ENCODE results near the gene UBE2E3. TPM values are rescaled to one million over a fixed set of nuclear protein-coding genes. Genes with fewer than 3 reads are reported as not detected.

UBE2E3 gene
- total RNA-seq, 4 donors from 2014 or later, result 55.5 to 131 (median 99.0) TPM

DNA sequence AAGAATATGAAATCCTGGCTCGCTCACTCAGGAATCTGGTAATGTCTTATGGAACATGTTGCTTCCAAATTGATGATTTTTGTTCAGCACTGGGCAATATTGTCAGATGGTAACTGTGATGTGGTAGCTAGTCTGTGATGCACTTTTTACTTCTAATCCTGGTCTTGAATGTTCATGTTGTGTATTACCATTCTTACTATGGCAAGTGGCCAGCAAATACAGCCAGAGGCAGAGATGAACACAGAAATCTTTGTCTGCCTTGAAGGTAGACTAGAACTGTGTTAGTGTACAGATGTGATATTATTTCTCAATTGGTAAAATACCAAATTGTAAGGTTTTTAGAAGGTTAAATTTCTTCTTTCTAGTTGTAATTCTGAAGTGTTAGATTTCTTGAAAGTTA is 83.3 kb downstream of the UBE2E3 start:
- DNase-seq (ENCODE audit: low spot score in 2 of 2), result no peak
- no peak overlapping the region for H3K27ac ChIP-seq
- WGBS, 2 donors, result 41 to 54% methylated on average over 1 of the region's 1 CpG
- H3K4me3 ChIP-seq, result no peak overlapping the region
- no peaks in the 10 kb centered on the region for H3K4me1 ChIP-seq
- no peaks in the 10 kb centered on the region for H3K9me3 ChIP-seq
- no peaks in the 10 kb centered on the region for H3K36me3 ChIP-seq
- no peaks in the 10 kb centered on the region for H3K27me3 ChIP-seq
- TF ChIP-seq, protein P1, sequence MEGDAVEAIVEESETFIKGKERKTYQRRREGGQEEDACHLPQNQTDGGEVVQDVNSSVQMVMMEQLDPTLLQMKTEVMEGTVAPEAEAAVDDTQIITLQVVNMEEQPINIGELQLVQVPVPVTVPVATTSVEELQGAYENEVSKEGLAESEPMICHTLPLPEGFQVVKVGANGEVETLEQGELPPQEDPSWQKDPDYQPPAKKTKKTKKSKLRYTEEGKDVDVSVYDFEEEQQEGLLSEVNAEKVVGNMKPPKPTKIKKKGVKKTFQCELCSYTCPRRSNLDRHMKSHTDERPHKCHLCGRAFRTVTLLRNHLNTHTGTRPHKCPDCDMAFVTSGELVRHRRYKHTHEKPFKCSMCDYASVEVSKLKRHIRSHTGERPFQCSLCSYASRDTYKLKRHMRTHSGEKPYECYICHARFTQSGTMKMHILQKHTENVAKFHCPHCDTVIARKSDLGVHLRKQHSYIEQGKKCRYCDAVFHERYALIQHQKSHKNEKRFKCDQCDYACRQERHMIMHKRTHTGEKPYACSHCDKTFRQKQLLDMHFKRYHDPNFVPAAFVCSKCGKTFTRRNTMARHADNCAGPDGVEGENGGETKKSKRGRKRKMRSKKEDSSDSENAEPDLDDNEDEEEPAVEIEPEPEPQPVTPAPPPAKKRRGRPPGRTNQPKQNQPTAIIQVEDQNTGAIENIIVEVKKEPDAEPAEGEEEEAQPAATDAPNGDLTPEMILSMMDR (IDR thresholded peaks at IDR 0.05), result no peak
- no peak for TF ChIP-seq EP300 (IDR thresholded peaks at IDR 0.05)
- no peak for TF ChIP-seq POLR2A (IDR thresholded peaks at IDR 0.05)

GRCh38 chr2:181065458-181065857 is 85.1 kb downstream of the UBE2E3 start:
- Histone ChIP-seq H3K9me3 (no peaks in the 10 kb centered on the region), H3K4me1 (no peaks in the 10 kb centered on the region), H3K27ac (no peak overlapping the region), H3K27me3 (no peaks in the 10 kb centered on the region), H3K36me3 (no peaks in the 10 kb centered on the region), H3K4me3 (no peak overlapping the region)
- TF ChIP-seq POLR2A (IDR thresholded peaks at IDR 0.05), result no peak
- TF ChIP-seq, protein P1 (IDR thresholded peaks at IDR 0.05), result no peak
- no peak for TF ChIP-seq EP300 (IDR thresholded peaks at IDR 0.05)
- no peak for DNase-seq (ENCODE audit: low spot score in 2 of 2)

DNA sequence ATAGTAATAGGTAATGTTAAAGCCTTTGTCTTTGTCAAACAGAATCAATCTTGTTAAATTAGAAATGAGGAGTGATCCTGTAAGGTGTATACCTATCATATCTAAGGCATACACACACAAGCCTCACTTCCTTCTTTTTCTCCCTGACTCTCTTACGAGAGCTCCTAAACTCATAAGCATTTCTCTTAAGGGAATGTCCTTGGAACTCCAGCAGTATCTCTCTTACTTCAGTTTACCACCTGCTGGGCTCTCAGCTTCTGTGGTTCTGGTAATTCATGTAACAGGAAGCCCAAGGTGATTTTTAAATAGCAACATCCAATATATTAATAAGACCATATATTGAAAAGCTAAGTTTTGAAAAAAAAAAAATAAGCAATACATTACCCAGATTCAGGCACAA is 85.9 kb downstream of the UBE2E3 start:
- TF ChIP-seq, protein P1 (IDR thresholded peaks at IDR 0.05), result no peak
- TF ChIP-seq EP300 (IDR thresholded peaks at IDR 0.05) (no peak), POLR2A (IDR thresholded peaks at IDR 0.05) (no peak)
- Histone ChIP-seq H3K27me3 (no peaks in the 10 kb centered on the region), H3K9me3 (no peaks in the 10 kb centered on the region), H3K36me3 (no peaks in the 10 kb centered on the region), H3K4me3 (no peak overlapping the region), H3K27ac (no peak overlapping the region), H3K4me1 (no peaks in the 10 kb centered on the region)
- DNase-seq (ENCODE audit: low spot score in 2 of 2), result no peak
- 95 to 96% methylated on average over 1 of the region's 1 CpG for WGBS, 2 donors

DNA sequence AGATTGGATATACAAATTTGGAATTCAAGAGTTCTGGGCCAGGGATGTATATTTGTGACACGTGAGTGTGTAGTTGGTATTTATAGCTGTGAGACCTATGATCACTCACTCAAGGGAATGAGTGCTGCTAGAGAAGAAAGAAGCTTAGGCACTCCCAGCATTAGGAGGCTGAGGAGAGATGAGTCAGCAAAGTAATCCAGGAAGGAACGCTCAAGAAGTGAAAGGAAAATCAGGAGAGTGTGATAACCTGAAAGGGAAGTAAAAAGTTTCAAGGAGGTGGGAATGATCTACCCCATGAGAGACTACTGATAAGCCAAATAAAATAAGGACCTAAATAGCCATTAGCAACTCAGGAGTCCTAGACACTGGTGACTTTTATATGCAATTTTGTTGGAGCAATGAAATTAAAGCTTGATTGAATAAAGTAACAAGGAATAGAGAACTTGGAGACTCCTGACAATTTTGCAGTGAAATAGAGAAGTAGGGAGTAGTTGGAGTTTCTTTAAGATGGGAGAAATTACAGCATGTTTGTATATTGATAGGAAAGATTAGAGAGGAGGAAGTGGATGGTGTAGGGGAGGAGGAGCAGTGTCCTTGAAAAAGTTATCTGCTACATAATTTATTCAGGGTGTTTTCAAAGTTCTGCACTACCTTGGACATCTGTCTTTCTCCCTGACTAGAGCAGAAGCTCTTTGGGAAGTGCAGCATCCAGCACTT is 89.9 kb downstream of the UBE2E3 start:
- H3K27me3 ChIP-seq, result no peaks in the 10 kb centered on the region
- H3K27ac ChIP-seq, result no peak overlapping the region
- WGBS, 2 donors, result 68 to 74% methylated on average over 2 of the region's 2 CpGs
- no peak overlapping the region for H3K4me3 ChIP-seq
- TF ChIP-seq EP300 (IDR thresholded peaks at IDR 0.05) (no peak), POLR2A (IDR thresholded peaks at IDR 0.05) (no peak)
- TF ChIP-seq, protein P1 (IDR thresholded peaks at IDR 0.05), result no peak
- no peaks in the 10 kb centered on the region for H3K36me3 ChIP-seq
- H3K4me1 ChIP-seq, result peaks cover 0 to 5% (median 0%) of the 10 kb centered on the region in 4 donors
- no peaks in the 10 kb centered on the region for H3K9me3 ChIP-seq
- DNase-seq (ENCODE audit: low spot score in 2 of 2), result no peak

DNA sequence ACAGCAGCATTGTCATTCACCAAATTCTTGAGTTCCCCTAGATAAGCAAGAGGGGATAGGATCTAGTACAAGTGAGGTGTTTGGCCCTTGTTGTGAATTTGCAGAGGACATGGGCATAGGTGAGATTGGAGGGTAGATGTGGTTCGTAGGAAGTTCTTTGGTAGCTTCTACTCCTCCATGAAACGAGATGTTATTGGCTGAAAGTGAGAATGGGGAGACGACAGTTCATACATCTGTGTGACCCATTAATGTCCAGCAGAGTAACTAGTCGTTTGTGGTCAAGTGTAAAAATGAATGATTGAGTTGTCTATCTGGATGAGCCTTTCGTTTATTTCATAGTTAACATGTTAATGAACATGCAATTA is 90.4 kb downstream of the UBE2E3 start:
- no peak for TF ChIP-seq EP300 (IDR thresholded peaks at IDR 0.05)
- H3K27me3 ChIP-seq, result no peaks in the 10 kb centered on the region
- H3K36me3 ChIP-seq, result no peaks in the 10 kb centered on the region
- H3K4me3 ChIP-seq, result no peak overlapping the region
- no peak overlapping the region for H3K27ac ChIP-seq
- H3K4me1 ChIP-seq, result peaks cover 0 to 5% (median 0%) of the 10 kb centered on the region in 4 donors
- 86 to 93% methylated on average over 5 of the region's 5 CpGs for WGBS, 2 donors
- no peak for DNase-seq (ENCODE audit: low spot score in 2 of 2)
- H3K9me3 ChIP-seq, result no peaks in the 10 kb centered on the region
